HG03457 (cell line): ENCODE measurements around the gene FANCI.

Experiments used
- ATAC-seq: cut with Tn5 transposase; IDR thresholded peaks from one replicate; pipeline ENCODE4 v1.9.1; 2021; ENCODE audit warnings: moderate number of reproducible peaks; ENCODE audit not compliant: unreplicated experiment

FANCI gene

GRCh38 chr15:89359471-89360293 lies 115.9 kb downstream of the FANCI start:
- no peak for ATAC-seq

DNA sequence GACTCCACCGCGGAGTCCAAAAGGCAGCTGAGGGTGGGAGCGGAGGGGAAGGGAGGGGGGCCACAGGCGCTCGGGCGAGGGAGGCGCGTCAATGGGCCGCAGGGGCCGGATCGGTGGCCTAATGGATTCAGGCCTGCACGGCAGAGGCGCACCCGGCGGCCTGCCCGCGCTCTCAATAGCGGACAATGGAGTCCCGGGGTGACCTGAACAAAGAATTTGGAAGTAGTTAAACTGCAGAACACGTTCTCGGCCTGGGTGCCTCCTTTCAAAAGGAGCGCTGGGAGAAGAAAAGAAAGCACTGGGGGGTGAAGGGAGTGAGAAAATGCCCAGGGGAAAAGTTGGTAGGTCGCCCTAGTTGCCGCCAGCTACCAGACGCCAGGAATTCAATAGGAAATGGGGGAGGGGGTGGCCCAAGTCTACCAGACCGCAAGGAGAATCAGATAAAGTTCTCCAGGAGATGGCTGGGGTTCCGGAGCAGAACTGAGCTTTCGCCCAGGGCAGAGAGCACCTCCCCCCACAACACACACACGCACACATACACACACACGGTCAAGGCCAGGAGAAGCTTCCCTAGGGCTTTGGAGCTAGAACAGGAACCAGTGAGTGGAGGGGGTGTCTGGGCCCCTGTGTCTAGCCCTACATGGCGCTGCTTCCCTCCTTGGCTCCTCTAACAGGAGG lies 116.7 kb downstream of the FANCI start:
- no peak for ATAC-seq

DNA sequence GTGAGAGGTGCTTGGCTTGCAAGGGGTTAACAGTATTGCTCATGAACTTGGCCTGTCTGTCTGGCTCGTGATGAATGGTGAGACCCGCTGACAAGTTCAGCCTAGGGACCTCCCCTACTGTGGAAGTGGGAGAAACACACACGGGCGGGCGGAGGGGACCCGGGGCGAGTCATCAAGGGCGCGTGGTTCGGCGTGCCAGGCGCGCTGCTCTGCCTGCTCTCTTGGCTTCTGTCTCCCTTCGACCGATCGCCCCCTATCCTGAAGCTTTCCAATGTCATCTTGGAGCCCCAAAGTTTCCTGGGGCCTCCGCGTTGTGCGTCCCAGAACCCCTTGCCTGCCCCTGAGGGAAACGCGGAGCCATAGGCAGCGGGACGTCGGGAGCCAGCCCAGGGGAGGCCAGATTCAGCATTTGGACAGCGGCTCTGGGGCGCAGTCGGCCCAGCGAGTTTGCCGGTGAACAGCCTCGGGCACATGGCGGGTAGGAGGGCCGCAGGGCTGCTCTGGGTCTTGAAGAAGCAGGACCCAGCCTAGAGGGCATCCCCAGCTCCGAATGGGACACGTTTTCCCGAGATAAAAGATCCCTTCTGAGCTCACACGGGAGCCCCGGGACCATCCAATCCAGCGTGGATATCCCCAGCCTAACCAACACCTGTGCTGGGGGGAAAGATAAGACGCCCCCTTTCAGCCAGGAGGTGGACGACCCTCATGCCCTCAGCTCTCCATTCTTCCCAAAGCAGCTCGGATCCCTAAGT lies 117.8 kb downstream of the FANCI start:
- ATAC-seq, result no peak

DNA sequence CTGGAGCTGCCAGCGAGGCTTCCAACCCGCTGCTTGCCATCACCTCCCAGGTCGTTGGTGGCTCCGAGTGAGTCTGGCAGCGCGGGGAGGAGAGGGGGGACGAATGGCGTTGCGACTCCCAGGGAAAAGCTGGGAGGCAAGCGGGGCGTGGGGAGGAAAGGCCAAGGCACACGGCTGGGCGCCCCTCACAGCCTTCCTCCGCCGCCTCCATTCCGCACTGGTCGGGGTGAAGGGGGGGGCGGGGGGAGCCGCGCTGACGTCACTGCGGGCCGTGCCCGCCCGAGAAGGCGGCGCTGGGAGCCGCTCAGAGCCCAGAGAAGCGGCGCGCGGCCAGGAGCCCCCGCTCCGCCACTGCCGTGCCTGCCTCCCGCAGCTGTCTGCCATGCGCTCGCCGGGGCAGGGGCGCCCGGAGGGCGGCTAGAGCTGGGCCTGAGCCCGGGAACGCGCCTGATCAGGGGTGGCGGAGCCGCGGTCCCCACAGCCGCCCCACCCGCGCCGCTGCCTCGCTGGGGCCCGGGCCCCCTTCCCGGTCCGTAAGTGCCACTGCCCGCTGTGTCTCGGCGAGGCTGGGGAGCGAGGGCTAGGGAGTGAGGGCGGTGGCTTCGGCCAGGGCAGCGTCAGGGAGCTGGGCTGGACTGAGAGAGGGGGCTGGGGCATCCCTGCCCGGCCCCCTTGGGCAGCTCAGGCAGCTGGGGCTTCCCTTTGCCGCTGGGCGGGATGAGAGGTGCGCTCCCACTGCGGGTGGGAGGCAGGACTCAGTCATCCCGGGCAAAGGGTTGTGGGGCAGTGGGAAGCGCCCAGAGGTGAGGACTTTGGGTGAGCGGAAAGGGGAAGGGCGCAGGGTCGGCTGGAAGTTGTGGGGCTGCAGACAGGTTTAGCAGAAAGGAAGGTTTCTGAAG lies 118.7 kb downstream of the FANCI start:
- no peak for ATAC-seq

DNA sequence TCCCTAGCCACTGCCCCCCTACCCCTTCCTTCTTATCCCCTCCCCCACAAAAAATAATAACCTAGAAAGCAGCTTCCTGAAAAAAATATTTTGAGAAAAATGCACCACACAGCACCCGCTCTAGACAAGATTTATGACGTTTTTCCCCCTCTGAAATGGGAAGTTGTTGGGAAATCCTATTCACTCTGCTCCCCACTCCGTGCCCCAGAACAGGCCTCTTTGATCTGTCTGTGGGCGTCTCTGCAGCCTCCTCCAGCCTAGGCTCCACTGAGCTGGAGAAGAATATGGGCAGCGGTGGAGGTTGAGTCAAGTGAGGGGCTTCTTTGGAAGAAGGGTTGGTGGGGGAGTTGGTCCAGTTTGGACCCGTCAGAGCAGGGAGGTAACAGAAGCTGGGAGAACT lies 119.4 kb downstream of the FANCI start:
- no peak for ATAC-seq

DNA sequence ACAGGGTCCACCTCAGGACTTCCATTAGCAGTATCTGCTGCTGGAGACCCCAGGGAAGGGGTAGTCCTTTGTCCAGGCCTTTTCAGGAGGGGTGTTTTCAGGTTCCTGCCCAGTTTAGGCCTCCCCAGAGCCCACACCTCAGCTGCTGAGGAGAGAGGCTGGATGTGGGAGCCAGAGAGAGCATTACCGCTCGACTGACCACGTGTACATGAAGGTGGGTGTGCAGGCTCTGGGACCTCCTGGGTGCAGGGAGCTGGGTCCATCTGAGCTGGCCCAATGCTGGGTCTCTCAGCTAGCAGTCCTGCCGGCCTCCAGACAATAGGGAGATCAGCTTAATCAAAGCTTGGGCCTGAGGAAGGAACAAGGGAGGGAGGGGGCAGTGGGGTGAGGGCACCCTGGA lies 120.0 kb downstream of the FANCI start:
- ATAC-seq, result no peak

GRCh38 chr15:89364341-89364740 lies 120.6 kb downstream of the FANCI start:
- no peak for ATAC-seq

DNA sequence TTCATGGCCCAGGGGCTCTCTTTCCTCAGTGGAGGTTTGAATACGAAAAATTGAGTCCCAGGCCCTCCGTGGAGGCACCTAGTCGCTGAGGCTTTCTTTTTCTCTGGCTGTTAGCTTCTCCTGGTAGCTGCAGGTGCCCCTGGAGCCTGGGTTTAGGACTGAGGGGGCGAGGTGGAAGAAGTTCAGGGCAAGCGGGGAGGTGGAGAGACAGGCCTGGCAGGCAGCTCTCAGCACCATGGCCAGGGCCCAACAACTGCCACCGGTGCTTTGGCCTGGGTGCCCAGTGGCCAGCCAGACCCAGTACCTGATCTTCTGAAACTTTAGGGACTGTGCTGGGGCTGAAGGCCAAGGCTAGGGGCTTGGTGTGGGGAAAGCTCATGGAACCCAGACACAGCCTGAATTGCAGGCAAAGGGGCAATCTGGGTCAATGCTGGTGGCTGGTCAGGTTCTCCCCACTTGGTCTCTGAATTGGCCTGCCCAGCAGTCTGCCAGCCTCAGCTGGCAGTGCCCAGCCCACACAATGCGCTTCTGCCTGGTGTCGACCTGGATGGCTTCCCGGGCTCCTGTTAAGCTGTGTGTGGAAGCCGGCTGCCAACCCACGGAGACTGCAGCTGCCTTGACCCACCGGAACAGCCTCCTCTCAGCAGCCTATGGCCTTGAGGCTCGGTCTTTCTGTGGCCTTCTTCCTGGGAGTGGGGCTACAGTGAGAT lies 121.1 kb downstream of the FANCI start:
- no peak for ATAC-seq

- no peak for ATAC-seq
These were observed 121.8 kb downstream of the FANCI start for GRCh38 chr15:89365462-89366065.
